Neural cell (in vitro differentiated cells): ENCODE results near the gene VPREB3. TPM values are rescaled to one million over a fixed set of nuclear protein-coding genes. Genes with fewer than 3 reads are reported as not detected.

Source experiments
- H2AFZ ChIP-seq: fragments of 200-600, 300-800 bp; sonication (generic), shearing (Covaris generic); 2 replicates; pipeline ENCODE4 v1.6.0; 2014; ENCODE audit warnings: low read depth, mild to moderate bottlenecking, antibody characterized with exemption, low read length, moderate library complexity
- H3F3A ChIP-seq: fragments of 200-600 bp; shearing (Covaris generic); 2 replicates; pipeline ENCODE4 v1.6.1; 2016; ENCODE audit warnings: mild to moderate bottlenecking, moderate library complexity, mixed read lengths, antibody characterized with exemption, low read length; ENCODE audit not compliant: insufficient read depth, poor library complexity, severe bottlenecking
- H3K27ac ChIP-seq: fragments of 200-600, 300-800 bp; sonication (generic), shearing (Covaris generic); 2 replicates; pipeline ENCODE4 v1.5.1; 2014; ENCODE audit warnings: mild to moderate bottlenecking, low read length, moderate library complexity
- H3K27me3 ChIP-seq: fragments of 300-800, 200-600 bp; sonication (generic), shearing (Covaris generic); 2 replicates; pipeline ENCODE4 v1.6.0; 2014; ENCODE audit warnings: mild to moderate bottlenecking, low read depth, low read length, moderate library complexity; ENCODE audit not compliant: insufficient read depth
- H3K36me3 ChIP-seq: fragments of 300-800, 200-600 bp; sonication (generic), shearing (Covaris generic); 2 replicates; pipeline ENCODE4 v1.5.1; 2014; ENCODE audit warnings: mild to moderate bottlenecking, antibody characterized with exemption, low read length, moderate library complexity; ENCODE audit not compliant: insufficient read depth
- H3K4me2 ChIP-seq: fragments of 300-800, 200-600 bp; sonication (generic), shearing (Covaris generic); 2 replicates; pipeline ENCODE4 v1.6.0; 2014; ENCODE audit warnings: mild to moderate bottlenecking, low read length
- H3K4me3 ChIP-seq: fragments of 300-800, 200-600 bp; sonication (generic), shearing (Covaris generic); 2 replicates; pipeline ENCODE4 v1.5.1; 2014; ENCODE audit warnings: mild to moderate bottlenecking, low read length, moderate library complexity
- H3K79me2 ChIP-seq: fragments of 200-600 bp; shearing (Covaris generic); replicated peaks from 2 replicates; pipeline ENCODE4 v1.6.0; 2014; ENCODE audit warnings: mild to moderate bottlenecking, low read length, moderate library complexity; ENCODE audit not compliant: insufficient read depth
- H3K9ac ChIP-seq: fragments of 300-800, 200-600 bp; sonication (generic), shearing (Covaris generic); 2 replicates; pipeline ENCODE4 v1.6.1; 2016; ENCODE audit warnings: mild to moderate bottlenecking, low read length, mixed read lengths
- H3K9me2 ChIP-seq: fragments of 200-600 bp; shearing (Covaris generic); 2 replicates; pipeline ENCODE4 v1.6.1; 2016; ENCODE audit warnings: mild to moderate bottlenecking, low read length, mixed read lengths; ENCODE audit not compliant: insufficient read depth
- H3K9me3 ChIP-seq: fragments of 200-600, 300-800 bp; sonication (generic), shearing (Covaris generic); 2 replicates; pipeline ENCODE4 v1.6.1; 2016; ENCODE audit warnings: mild to moderate bottlenecking, mixed run types, low read length, moderate library complexity, mixed read lengths
- H4K20me1 ChIP-seq: fragments of 200-600 bp; shearing (Covaris generic); 2 replicates; pipeline ENCODE4 v1.6.1; 2016; ENCODE audit warnings: mild to moderate bottlenecking, mixed run types; ENCODE audit not compliant: insufficient read depth
- CTCF ChIP-seq: fragments of 450-650 bp; IDR thresholded peaks from 2 replicates; pipeline ENCODE4 v1.5.1; 2014; ENCODE audit warnings: antibody characterized with exemption, mild to moderate bottlenecking, moderate library complexity; ENCODE audit not compliant: poor library complexity, severe bottlenecking
- EP300 ChIP-seq: fragments of 450-650 bp; conservative IDR thresholded peaks from 2 replicates; pipeline ENCODE4 v1.6.1; 2014; ENCODE audit warnings: antibody characterized with exemption, mild to moderate bottlenecking, moderate library complexity; ENCODE audit not compliant: poor library complexity, severe bottlenecking
- EZH2 ChIP-seq: fragments of 200-600, 300-800 bp; shearing (Covaris generic), sonication (generic); IDR thresholded peaks from 2 replicates; pipeline ENCODE4 v1.6.1; 2014; ENCODE audit warnings: antibody characterized with exemption, low read length, borderline replicate concordance, mild to moderate bottlenecking; ENCODE audit not compliant: insufficient read depth, poor library complexity, severe bottlenecking
- MXI1 ChIP-seq: fragments of 450-650 bp; conservative IDR thresholded peaks from 2 replicates; pipeline ENCODE4 v1.6.1; 2014; ENCODE audit warnings: antibody characterized with exemption, mild to moderate bottlenecking; ENCODE audit not compliant: poor library complexity, severe bottlenecking
- POLR2AphosphoS5 ChIP-seq: IDR thresholded peaks from 2 replicates; pipeline ENCODE4 v1.6.1; 2012
- RAD21 ChIP-seq: fragments of 450-650 bp; conservative IDR thresholded peaks from 2 replicates; pipeline ENCODE4 v1.6.1; 2014; ENCODE audit warnings: antibody characterized with exemption, mild to moderate bottlenecking, moderate library complexity
- REST ChIP-seq: IDR thresholded peaks from 2 replicates; pipeline ENCODE4 v1.6.1; 2012; ENCODE audit warnings: borderline replicate concordance
- SMC3 ChIP-seq: fragments of 450-650 bp; conservative IDR thresholded peaks from 2 replicates; pipeline ENCODE4 v1.6.1; 2014; ENCODE audit warnings: antibody characterized with exemption, mild to moderate bottlenecking, moderate library complexity; ENCODE audit not compliant: poor library complexity
- TAF1 ChIP-seq: IDR thresholded peaks from 2 replicates; pipeline ENCODE4 v1.6.1; 2012; ENCODE audit warnings: low read depth
- polyA plus RNA-seq: library from polyadenylated mRNA; depleted of rRNA; stranded (reverse); fragments of >200 nt; gene quantifications from 2 replicates; pipeline ENCODE4 v1.2.3, GENCODE V29; 2014

Gene VPREB3
- polyA plus RNA-seq, 1 donor from 2014 or later, result not detected

GRCh38 chr22:23705358-23705757 is 48.9 kb downstream of the VPREB3 start:
- no peak overlapping the region for H3K4me2 ChIP-seq
- no peak overlapping the region for H3K9ac ChIP-seq
- no peak for TF ChIP-seq MXI1
- no peak for TF ChIP-seq EZH2
- no peak for TF ChIP-seq SMC3
- TF ChIP-seq RAD21, result no peak
- TF ChIP-seq POLR2AphosphoS5, result no peak
- TF ChIP-seq REST, result no peak
- no peak for TF ChIP-seq EP300
- TF ChIP-seq TAF1, result no peak
- TF ChIP-seq CTCF, result no peak
- no peaks in the 10 kb centered on the region for H4K20me1 ChIP-seq
- H3K36me3 ChIP-seq, result peaks cover 19% of the 10 kb centered on the region
- H3K4me3 ChIP-seq, result no peak overlapping the region
- no peak overlapping the region for H3K27ac ChIP-seq
- no peaks in the 10 kb centered on the region for H3K27me3 ChIP-seq
- no peak overlapping the region for H2AFZ ChIP-seq
- no peaks in the 10 kb centered on the region for H3K9me2 ChIP-seq
- no peaks in the 10 kb centered on the region for H3K9me3 ChIP-seq
- peaks cover 4% of the 10 kb centered on the region for H3K79me2 ChIP-seq
- H3F3A ChIP-seq, result no peaks in the 10 kb centered on the region

- H4K20me1 ChIP-seq, result no peaks in the 10 kb centered on the region
Measured at GRCh38 chr22:23704829-23705228, 49.4 kb downstream of the VPREB3 start.

More at GRCh38 chr22:23704829-23705228, 49.4 kb downstream of the VPREB3 start:
- no peak for TF ChIP-seq EZH2
- no peak for TF ChIP-seq SMC3
- no peak for TF ChIP-seq RAD21
- TF ChIP-seq MXI1, result no peak
- no peak for TF ChIP-seq REST
- no peak for TF ChIP-seq TAF1
- TF ChIP-seq POLR2AphosphoS5, result no peak
- TF ChIP-seq EP300, result no peak
- no peak for TF ChIP-seq CTCF
- no peak overlapping the region for H2AFZ ChIP-seq
- H3F3A ChIP-seq, result no peaks in the 10 kb centered on the region
- no peak overlapping the region for H3K4me3 ChIP-seq
- H3K9ac ChIP-seq, result no peak overlapping the region
- H3K27me3 ChIP-seq, result no peaks in the 10 kb centered on the region
- no peak overlapping the region for H3K27ac ChIP-seq
- H3K9me3 ChIP-seq, result no peaks in the 10 kb centered on the region
- H3K9me2 ChIP-seq, result no peaks in the 10 kb centered on the region
- H3K4me2 ChIP-seq, result no peak overlapping the region
- H3K79me2 ChIP-seq, result peaks cover 4% of the 10 kb centered on the region
- H3K36me3 ChIP-seq, result peaks cover 19% of the 10 kb centered on the region
